ENCODE results near the gene NTSR2. TPM values are rescaled to one million over a fixed set of nuclear protein-coding genes. Genes with fewer than 3 reads are reported as not detected.

Gene NTSR2, protein sequence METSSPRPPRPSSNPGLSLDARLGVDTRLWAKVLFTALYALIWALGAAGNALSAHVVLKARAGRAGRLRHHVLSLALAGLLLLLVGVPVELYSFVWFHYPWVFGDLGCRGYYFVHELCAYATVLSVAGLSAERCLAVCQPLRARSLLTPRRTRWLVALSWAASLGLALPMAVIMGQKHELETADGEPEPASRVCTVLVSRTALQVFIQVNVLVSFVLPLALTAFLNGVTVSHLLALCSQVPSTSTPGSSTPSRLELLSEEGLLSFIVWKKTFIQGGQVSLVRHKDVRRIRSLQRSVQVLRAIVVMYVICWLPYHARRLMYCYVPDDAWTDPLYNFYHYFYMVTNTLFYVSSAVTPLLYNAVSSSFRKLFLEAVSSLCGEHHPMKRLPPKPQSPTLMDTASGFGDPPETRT
- total RNA-seq (ENCODE audit: low replicate concordance) = not detected in 2 replicates

DNA sequence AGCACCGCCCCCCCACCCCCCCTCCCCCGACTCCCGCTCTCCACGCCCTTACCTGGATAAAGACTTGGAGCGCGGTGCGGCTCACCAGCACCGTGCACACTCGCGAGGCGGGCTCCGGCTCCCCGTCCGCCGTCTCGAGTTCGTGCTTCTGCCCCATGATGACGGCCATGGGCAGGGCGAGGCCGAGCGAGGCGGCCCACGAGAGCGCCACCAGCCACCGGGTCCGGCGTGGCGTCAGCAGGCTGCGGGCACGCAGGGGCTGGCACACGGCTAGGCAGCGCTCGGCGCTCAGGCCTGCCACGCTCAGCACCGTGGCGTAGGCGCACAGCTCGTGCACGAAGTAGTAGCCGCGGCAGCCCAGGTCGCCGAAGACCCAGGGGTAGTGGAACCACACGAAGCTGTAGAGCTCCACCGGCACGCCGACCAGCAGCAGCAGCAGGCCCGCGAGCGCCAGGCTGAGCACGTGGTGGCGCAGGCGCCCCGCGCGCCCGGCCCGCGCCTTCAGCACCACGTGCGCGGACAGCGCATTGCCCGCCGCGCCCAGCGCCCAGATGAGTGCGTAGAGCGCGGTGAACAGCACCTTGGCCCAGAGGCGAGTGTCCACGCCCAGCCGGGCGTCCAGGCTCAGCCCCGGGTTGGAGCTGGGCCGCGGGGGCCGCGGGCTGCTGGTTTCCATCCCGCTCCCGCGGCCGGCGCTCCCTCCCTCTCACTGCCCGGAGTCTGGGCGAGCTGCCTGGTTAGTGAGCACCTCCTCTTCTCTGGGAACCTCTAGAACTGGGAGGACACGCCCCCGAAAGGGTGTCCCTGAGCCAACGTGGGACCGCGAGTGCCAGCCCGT lies at the start of gene NTSR2:
Gene NTSR2, minus strand, starts transcription at position 742 of the 838 bp plus-strand sequence. Its CDS starts 66 bp downstream, at position 676.

Other genes starting within 250 kb of the NTSR2 start
- gene E2F6, start 204.0 kb downstream of the NTSR2 start, total RNA-seq (ENCODE audit: low replicate concordance) = 5.5 and 8.0 TPM in 2 replicates
- gene GREB1, start 136.2 kb downstream of the NTSR2 start, total RNA-seq (ENCODE audit: low replicate concordance) = 0.15 and 2.1 TPM in 2 replicates
- gene LPIN1, start 76.4 kb upstream of the NTSR2 start, total RNA-seq (ENCODE audit: low replicate concordance) = 28.2 and 67.4 TPM in 2 replicates

All from smooth muscle cell of the coronary artery (primary cell).